ENCODE results near the gene FIG4. TPM values are rescaled to one million over a fixed set of nuclear protein-coding genes. Genes with fewer than 3 reads are reported as not detected.

FIG4 gene
- total RNA-seq, 2 experiments from 2014 or later = 13.1 to 14.3 TPM

DNA sequence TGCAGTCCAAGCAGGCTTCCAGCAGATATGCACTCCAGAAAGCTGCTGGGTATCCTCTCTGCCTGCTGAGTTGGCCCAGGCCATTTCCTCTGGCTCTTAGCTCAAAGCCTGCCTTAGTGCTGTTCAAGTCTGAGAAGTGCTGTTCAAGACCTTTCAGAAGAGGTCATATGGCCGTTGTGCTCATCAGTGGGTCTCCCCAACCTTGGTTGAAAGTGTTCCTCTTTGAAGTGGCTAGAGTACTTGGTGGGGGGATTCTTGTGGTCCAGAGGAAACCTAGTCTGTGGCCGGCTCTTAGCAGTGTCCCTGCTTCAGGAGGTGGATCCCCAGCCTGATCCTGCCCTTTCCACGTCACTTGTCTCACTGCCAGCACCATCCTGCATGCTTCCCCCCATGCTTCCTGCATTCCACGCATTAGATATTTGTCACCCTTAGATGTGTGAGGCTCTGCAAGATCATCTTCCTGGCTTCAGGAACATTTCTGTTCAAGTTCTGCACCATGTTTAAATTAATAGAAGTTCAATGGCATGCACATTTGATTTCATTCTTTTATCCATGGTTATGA lies 105.0 kb downstream of the FIG4 start:
- ATAC-seq = no peak
- TF ChIP-seq, protein P1, sequence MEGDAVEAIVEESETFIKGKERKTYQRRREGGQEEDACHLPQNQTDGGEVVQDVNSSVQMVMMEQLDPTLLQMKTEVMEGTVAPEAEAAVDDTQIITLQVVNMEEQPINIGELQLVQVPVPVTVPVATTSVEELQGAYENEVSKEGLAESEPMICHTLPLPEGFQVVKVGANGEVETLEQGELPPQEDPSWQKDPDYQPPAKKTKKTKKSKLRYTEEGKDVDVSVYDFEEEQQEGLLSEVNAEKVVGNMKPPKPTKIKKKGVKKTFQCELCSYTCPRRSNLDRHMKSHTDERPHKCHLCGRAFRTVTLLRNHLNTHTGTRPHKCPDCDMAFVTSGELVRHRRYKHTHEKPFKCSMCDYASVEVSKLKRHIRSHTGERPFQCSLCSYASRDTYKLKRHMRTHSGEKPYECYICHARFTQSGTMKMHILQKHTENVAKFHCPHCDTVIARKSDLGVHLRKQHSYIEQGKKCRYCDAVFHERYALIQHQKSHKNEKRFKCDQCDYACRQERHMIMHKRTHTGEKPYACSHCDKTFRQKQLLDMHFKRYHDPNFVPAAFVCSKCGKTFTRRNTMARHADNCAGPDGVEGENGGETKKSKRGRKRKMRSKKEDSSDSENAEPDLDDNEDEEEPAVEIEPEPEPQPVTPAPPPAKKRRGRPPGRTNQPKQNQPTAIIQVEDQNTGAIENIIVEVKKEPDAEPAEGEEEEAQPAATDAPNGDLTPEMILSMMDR (IDR thresholded peaks at IDR 0.05) = no peak
- intact Hi-C loops (cut with micrococcal nuclease) = no loop called here
- Mint-ChIP-seq H3K36me3 (ENCODE audit: low read depth) (peaks cover 2% of the 10 kb centered on the region), H3K4me3 (no peak overlapping the region), H3K9me3 (no peaks in the 10 kb centered on the region), H3K27me3 (no peaks in the 10 kb centered on the region), H3K27ac (no peak overlapping the region), H3K4me1 (ENCODE audit: low read depth) (peaks cover 4% of the 10 kb centered on the region)
- CTCF ChIA-PET = interaction anchor here (1.8 kb wide), 1 partner anchor 244 kb away, joined by 7 read pairs; no protein-coding TSS in a partner anchor
- POLR2A ChIA-PET = no interaction called here
- peak; percentile 1 for DNase-seq

DNA sequence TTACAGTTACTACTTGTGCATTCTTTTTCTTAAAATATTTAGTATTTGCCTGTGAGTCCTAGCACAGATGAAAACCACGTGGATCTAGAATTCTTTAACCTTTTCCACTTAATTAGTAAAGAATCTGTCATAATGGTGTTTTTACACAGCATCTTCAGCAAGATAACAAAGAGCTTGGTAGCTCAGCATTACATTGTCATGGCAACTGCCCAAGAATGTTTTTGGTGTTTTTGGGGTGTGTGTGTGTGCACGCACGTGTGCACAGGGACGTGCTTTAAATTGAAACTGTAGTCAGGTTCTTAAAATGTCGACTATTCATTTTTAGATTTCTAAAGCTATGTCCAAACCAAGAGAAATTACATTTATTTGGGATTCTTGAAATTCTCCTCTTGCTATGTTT lies 108.0 kb downstream of the FIG4 start:
- ChIA-PET POLR2A (no interaction called here), CTCF (no interaction called here)
- Mint-ChIP-seq H3K4me3 (no peak overlapping the region), H3K27me3 (no peaks in the 10 kb centered on the region), H3K36me3 (ENCODE audit: low read depth) (peaks cover 4% of the 10 kb centered on the region), H3K4me1 (ENCODE audit: low read depth) (peaks cover 4% of the 10 kb centered on the region), H3K27ac (no peak overlapping the region), H3K9me3 (no peaks in the 10 kb centered on the region)
- no peak for ATAC-seq
- TF ChIP-seq, protein P1 (IDR thresholded peaks at IDR 0.05) = no peak
- DNase-seq = no peak
- intact Hi-C loops (cut with micrococcal nuclease) = no loop called here

DNA sequence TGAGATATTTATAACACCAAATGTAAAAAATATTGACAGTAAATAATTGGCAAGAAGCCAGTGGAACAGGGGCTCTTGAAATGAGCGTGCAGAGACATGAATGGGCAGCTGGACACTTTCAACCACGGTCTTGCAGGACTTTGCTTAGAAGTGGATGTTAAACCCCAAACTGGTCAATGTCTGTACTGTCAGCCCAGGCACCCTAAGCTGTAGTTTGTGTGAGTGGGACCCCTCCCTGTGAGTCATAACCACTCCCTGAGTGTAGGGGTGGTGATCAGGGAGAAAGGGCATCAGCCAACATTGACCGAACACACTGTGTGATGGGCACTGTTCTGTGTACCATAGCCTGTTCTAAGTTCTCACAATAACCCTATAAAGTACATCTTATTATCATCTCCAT lies 108.6 kb downstream of the FIG4 start:
- ATAC-seq (no peak), DNase-seq (no peak)
- Mint-ChIP-seq H3K27ac (no peak overlapping the region), H3K4me1 (ENCODE audit: low read depth) (peaks cover 4% of the 10 kb centered on the region), H3K4me3 (no peak overlapping the region), H3K36me3 (ENCODE audit: low read depth) (peaks cover 4% of the 10 kb centered on the region), H3K27me3 (no peaks in the 10 kb centered on the region), H3K9me3 (no peaks in the 10 kb centered on the region)
- TF ChIP-seq, protein P1 (IDR thresholded peaks at IDR 0.05) = no peak
- POLR2A ChIA-PET = no interaction called here
- CTCF ChIA-PET = no interaction called here
- intact Hi-C loops (cut with micrococcal nuclease) = no loop called here

DNA sequence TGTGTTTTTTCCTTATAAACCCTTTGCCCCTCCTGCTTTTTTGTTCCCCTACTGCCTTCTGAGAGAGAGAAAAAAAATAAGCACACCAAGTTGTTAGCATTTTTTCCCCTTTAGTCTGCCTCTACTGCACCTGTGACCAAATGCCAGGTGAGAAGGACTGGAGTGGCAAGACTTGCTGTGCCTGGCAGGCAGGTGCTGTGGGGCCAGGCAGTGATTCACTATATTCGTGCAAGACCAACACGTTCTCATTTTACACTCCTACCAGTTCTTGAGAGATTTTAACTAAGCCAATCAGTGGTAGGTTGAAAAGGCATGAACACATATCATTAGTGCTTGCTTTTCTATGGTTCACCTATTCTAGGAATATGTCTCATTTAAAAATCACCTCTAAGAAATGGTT lies 109.7 kb downstream of the FIG4 start:
- Mint-ChIP-seq H3K9me3 (no peaks in the 10 kb centered on the region), H3K4me3 (no peak overlapping the region), H3K27me3 (no peaks in the 10 kb centered on the region), H3K36me3 (ENCODE audit: low read depth) (peaks cover 4% of the 10 kb centered on the region), H3K27ac (no peak overlapping the region), H3K4me1 (ENCODE audit: low read depth) (peaks cover 4% of the 10 kb centered on the region)
- POLR2A ChIA-PET = no interaction called here
- CTCF ChIA-PET = no interaction called here
- TF ChIP-seq, protein P1 (IDR thresholded peaks at IDR 0.05) = no peak
- intact Hi-C loops (cut with micrococcal nuclease) = no loop called here
- ATAC-seq = no peak
- DNase-seq = no peak

DNA sequence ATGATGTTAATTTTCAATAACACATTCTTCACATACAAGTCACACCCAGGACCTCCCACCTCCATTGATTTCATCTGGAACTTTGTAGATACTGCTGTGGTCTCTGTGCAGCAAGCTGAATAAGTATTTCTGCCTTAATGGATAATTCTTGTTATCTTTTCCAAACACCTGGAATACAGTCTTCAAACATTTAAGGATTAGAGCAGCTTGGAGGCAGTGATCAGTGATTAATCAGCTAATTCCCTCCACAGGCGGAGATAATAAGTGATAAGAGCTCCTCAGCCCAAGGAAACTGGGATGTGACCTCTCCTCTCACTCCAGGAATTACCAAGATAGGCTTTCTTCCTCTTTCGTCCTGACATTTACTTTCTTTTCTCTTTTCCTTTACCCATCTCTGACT lies 110.7 kb downstream of the FIG4 start:
- ChIA-PET CTCF (no interaction called here), POLR2A (no interaction called here)
- TF ChIP-seq, protein P1 (IDR thresholded peaks at IDR 0.05) = no peak
- Mint-ChIP-seq H3K9me3 (no peaks in the 10 kb centered on the region), H3K4me3 (no peak overlapping the region), H3K36me3 (ENCODE audit: low read depth) (peaks cover 7% of the 10 kb centered on the region), H3K4me1 (ENCODE audit: low read depth) (no peaks in the 10 kb centered on the region), H3K27ac (no peak overlapping the region), H3K27me3 (no peaks in the 10 kb centered on the region)
- DNase-seq (no peak), ATAC-seq (no peak)
- intact Hi-C loops (cut with micrococcal nuclease) = no loop called here

All from activated CD8-positive, alpha-beta T cell treated with anti-CD3 and anti-CD28 coated beads for 36 hours (primary cell).